Measurements from ENCODE around the gene AFMID.

The AFMID gene

GRCh38 chr17:78256707-78257591 lies 69.8 kb downstream of the AFMID start:
- no peak for DNase-seq

Data from HCEC 1CT (cell line).